NCI-H1048 (cell line): ENCODE measurements around the gene ARL1.
"Not testable (repeated sequence)": the region's sequence is repeated elsewhere in the genome, so short reads cannot be mapped to it uniquely, and the experiment has no call there.

Source experiments
- DNase-seq: peaks from one replicate; lab custom pipeline; 2025; lab: John Stamatoyannopoulos, UW

Gene ARL1

DNA sequence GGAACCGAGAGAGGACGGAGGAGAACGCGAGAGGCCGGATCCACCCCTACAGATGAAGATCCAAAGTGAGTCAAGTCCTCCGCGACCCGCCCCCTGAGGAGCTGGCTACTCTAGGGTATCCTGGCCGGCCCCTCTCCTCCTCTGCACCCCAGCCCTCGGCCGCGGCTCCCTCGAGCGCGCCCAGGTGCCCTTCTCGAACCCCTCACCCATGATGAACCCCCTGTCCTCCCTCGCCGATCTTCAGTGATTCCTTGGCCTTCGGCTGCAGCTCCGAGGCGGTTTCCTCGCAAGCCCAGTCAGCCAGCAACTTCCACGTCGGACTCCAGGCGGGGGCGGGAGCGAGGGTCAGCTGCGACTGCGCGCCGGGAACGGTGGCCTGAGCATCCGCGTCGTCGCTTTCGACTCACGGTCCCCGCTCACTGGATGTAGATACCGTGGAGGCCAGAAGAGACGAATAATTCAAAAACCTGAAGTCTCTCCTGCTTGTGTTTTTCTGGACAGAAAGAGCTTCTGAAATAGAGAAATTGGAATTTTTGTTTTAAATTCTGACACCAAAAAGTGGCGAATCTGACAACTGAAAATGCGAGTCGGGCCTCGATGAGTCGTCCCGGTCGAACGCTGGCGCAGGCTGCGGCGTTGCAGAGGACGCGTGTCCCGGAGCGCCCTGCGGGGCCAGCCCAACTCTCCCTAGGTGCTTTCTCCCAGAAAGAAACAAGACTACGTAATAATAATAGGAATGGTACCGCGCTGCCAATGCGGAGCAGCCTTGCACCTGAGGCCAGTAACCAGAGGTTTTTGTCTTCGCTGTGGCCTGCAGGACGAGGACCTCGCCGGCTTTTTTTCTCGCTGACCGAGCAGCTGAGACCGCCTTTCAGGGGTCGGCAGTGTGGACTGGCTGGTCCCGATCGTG is at the start of gene ARL1:
Gene ARL1 (minus strand): TSS at position 337 of the 910 bp plus-strand sequence. CDS start 127 bp downstream, at position 210.
- DNase-seq, result peak; percentile 69

DNA sequence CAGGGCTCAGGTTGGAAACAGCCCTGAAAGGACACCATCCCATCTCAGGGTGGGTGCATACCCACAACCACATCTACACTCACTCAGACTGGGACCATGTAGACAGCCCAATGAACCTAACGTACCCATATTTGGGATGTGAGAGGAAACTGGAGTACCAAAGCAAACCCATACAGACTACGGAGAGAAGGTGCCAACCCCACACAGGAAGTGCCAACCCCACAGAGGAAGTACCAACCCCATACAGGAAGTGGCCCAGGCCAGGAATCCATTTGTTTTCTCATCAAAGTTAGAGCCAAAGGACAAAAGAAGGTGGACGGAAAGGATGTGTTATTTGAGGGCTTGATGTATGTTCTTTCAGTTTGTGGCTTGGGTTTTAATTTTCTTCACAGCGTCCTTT is 48.1 kb upstream of the ARL1 start:
- no peak for DNase-seq

DNA sequence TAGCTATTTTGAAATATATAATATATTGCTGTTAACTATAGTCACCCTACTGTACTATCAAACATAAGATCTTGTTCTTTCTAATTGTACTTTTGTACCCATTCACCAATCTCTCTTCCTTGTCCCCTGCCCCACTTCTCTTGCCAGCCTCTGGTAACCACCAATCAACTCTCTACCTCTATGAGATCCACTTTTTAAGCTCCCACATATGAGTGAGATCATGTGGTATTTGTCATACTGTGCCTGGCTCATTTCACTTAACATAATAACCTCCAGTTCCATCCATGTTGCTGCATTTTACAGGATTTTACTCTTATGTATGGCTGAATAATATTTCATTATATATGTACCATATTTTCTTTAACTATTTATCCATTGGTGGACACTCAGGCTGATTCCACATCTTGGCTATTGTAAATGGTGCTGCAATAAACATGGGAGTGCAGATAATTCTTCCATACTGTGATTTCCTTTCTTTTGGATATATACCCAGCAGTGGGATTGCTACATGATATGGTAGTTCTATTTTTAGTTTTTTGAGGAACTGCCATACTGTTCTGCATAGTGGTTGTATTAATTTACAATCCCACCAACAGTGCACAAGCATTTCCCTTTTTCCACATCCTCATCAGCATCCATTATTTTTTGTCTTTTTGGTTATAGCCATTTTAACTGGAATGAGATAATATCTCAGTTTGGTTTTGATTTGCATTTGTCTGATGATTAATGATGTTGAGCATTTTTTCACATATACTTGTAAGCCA is 34.1 kb upstream of the ARL1 start:
- DNase-seq, result no peak

DNA sequence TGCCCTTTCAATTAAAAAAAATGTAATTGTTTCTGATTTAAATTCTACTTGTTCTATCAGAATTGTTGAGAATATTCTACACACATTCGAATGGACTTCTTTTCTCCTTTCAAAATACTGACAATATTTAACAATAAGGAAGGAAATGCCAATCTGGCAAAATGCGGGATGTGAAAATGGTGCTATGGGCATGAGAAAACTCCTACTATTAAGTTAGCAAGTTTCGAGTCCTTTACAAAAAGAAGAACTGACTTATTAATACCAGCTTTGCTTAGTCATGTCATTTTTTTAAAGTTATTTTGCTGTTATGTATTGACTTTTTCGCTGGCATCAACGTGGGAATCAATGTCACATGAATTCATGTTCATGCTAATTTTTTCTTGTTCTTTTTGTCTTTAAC is 31.7 kb upstream of the ARL1 start:
- no peak for DNase-seq

DNA sequence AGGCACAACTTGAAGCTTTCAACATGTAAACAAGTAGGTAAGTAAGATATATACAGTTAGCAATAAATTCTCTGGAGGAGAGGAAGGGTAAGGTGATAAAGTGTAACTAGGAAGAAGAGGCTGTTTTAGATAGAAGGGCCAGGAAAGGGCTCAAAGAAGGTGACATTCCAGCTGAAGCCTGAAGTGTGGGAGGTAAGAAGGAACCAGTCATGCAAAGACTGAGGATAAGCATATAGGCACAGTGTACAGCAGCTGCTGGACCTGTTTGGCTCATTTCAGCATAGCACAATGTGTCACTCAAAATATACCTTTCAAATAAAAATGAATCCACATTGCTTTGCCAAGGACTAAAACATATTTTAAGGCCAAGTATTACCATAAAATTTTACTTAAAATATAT is 28.6 kb upstream of the ARL1 start:
- no peak for DNase-seq

- no peak for DNase-seq
These were observed 22.9 kb upstream of the ARL1 start for GRCh38 chr12:101430456-101430855.

DNA sequence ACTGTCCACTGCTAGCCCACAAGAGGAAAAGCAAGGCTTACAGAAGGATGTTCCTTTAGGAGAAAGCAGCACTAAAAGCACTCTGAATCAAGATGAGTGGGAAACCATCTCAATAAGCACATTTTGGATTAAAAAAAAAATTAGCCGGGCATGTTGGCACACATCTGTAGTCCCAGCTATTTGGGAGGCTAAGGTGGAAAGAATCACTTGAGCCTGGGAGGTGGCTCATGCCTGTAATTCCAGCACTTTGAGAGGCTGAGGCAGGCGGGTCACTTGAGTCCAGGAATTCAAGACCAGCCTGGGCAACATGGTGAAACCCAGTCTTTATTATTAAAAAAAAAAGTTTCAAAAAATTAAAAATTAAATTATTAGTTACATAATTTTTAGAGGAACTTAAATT is 17.0 kb upstream of the ARL1 start:
- DNase-seq, result no peak

GRCh38 chr12:101422066-101422465 is 14.5 kb upstream of the ARL1 start:
- not testable (repeated sequence) for DNase-seq

GRCh38 chr12:101415228-101415627 is 7.7 kb upstream of the ARL1 start:
- no peak for DNase-seq

GRCh38 chr12:101414533-101415119 is 7.1 kb upstream of the ARL1 start:
- no peak for DNase-seq

- not testable (repeated sequence) for DNase-seq
These were observed 2.6 kb upstream of the ARL1 start for GRCh38 chr12:101410169-101410568.

DNA sequence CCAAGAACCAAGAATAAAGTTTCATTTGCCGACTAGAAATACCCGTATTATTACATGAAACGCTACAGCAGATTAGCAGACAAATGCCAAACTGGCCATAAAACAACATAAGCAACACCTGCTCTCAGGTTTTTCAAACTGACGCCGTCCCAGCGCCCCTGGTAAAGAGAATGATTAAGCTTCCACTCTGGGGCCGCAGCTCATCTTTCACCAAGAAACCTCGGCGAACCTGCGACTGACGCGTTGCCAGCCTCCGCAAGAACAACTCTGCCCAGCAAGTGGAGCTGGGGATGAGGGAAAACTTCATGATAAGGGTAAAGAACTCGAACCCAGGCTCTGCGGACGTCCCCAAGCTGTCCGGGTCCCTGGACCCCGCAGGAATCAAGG is 530 bp downstream of the ARL1 start:
- no peak for DNase-seq

GRCh38 chr12:101391181-101391580 is 16.4 kb downstream of the ARL1 start:
- DNase-seq, result not testable (repeated sequence)

DNA sequence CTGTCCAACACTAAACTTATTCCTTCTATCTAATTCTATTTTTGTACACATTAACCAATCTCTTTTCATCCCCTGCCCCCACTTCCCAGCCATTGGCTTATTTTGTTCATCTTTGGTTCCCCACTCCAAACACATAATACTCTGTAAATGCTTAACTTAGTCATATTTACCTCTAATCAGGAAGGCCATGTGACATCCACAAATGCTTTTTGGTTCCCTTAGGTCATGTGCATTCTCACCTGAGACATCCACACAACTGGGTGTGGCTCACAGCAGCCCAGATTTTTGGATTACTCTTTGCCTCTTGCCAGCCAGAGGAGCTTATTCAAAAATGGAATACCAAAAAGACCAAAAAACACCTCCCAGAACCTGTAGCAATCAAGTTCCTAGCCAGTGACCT is 28.4 kb downstream of the ARL1 start:
- no peak for DNase-seq

- DNase-seq, result no peak
These were observed 32.0 kb downstream of the ARL1 start for GRCh38 chr12:101375573-101375972.

- no peak for DNase-seq
These were observed 35.1 kb downstream of the ARL1 start for GRCh38 chr12:101372431-101372830.

GRCh38 chr12:101368016-101368415 is 39.6 kb downstream of the ARL1 start:
- no peak for DNase-seq

DNA sequence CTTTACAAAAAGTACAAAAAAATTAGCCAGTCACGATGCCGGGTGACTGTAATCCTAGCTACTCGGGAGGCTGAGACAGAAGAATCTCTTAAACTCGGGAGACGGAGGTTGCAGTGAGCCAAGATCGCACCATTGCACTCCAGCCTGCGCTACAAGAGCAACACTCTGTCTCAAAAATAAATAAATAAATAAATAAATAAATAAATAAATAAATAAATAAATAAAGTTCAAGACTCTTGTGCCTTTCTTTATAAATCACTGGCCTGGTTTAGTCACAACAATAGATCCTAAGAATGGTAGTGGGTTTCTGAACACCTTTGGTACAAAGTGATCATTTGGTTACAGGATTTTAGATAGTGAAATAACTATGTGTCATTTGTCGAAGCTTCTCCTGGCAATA is 46.1 kb downstream of the ARL1 start:
- no peak for DNase-seq

DNA sequence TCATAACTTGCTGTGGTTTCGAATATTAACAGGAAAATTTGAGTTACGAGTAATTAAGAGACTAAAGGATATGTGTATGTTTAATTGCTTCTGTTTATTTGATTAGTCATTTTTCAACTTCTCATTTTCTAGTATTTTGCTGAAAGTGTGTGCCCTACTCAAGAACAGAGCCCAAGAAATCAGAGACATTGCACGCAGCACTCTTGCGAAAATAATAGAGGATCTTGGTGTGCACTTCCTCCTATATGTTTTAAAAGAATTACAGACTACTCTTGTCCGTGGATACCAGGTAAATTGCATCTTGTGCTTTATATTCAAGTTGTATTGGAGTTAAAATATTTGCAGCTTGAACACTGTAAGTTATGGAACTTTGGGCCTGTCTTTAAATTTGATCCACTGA is 50.8 kb downstream of the ARL1 start:
- DNase-seq, result no peak

DNA sequence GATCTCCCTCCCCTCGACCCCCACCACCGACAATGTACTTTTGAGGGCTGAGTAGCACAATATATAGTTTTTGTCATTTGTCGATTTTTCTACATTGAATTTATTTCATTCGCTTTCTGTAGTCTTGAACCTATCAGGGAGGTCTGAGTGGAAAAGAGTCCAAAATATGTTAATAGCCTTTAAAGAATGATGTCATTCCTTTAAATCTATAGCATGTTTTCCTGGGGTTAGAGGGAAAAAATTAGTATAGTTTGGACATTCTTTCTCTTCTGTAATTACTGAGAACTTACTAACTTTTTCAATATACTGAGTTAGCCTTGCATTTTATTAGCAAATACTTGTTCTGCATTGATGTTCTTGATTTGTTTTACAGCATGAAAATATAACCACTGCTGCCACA is 55.9 kb downstream of the ARL1 start:
- DNase-seq, result no peak

GRCh38 chr12:101343893-101344292 is 63.7 kb downstream of the ARL1 start:
- DNase-seq, result no peak
